Left renal pelvis (tissue), 4 donors: ENCODE data around the gene TOX2. TPM values are rescaled to one million over a fixed set of nuclear protein-coding genes. Genes with fewer than 3 reads are reported as not detected.

Source experiments
- DNase-seq, 4 donors: peaks; one replicate each; pipeline ENCODE4 v3.0.0-alpha.2; 2013; ENCODE audit warnings: low read depth in 4 of 4, low spot score in 3 of 4
- polyA plus RNA-seq, 4 donors: library from polyadenylated mRNA; unstranded; fragments of 120-200 nt; gene quantifications; one replicate each; pipeline ENCODE4 v1.2.1, GENCODE V29; 2013; ENCODE audit not compliant: insufficient read length in 4 of 4

Gene TOX2
- polyA plus RNA-seq, 4 donors: 1.2 to 5.3 (median 4.2) TPM

DNA sequence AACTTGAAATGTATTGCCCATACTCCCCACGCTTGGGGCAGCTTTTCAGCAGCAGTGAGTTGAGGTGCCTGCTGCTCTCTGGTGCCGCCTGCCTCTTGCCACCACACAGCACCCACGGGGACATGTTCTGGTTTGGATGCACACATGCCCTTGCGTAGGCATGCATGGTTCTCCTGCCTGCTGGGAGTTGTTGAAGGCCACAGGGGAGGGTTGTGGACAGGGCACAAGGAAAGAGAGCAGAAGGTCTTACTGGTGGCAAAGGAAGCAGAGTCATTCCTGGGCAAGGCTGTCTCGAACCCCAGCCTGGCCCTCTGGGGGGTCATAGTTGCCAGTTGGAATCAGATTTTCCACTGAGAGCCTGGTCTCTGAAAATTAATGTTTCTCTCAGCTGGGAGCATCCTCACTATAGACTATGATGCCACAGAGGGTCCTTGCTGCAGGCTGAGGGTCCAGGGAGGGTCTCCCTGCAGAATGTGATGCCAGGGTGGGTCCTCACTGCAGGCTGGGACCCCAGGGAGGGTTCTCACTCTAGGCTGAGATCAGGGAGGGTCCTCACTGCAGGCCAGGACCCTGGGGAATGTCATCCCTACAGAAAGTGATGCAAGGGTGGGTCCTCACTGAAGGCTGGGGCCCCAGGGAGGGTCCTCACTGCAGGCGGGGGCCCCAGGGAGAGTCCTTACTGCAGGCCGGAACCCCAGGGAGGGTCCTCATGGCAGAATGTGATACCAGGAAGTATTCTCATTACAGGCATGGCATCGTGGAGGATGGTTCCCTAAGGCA is 59.2 kb downstream of the TOX2 start:
- no peak for DNase-seq

DNA sequence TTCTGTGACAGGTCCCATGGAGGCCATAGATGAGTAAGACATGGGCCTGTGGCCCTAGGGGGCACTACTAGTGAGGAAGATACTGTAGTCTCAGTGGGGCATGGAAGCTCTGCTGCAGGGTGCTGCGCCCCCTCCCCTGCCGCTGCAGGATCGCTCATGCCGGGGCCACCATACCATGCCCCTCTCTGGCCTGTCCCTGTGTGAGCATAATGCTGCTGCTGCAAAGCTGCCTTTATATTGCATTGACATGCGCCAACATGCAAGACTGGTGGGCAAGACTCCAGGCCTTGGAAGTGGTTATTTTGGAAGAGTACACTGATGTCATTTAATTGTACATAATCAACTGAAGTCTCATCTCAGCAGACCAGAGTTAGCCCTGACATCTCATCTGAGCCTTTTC is 60.0 kb downstream of the TOX2 start:
- no peak for DNase-seq

DNA sequence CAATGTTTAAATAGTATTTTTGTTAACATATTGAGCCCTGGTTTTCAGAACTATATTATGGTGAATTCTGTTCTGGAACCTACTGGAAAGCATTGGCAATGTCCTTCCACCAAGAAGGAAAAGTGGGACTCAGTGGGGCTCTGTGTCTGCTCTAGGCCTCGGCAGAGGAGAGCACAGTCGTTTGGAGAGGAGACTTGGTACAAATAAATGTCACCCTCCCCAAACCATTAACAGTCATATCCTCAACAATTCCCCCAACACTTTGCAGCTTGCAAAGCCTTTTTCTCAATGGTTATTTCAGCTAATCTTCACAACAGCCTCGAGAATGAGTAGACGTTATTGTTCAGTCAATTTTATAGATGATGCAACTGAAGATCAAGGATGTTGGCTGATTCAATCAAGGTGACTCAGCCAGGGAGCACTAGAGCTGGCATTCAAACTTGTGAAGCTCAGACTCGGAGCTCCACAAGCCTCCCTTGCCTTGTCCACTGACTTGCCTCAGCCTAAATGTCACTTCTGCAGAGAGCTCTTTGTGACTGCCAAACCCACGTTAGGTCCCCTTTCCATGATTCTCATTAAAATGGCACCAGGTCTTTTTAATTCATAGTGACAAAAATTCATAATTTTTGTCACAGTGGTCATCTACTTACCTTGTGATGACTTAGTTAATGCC is 60.6 kb downstream of the TOX2 start:
- no peak for DNase-seq

DNA sequence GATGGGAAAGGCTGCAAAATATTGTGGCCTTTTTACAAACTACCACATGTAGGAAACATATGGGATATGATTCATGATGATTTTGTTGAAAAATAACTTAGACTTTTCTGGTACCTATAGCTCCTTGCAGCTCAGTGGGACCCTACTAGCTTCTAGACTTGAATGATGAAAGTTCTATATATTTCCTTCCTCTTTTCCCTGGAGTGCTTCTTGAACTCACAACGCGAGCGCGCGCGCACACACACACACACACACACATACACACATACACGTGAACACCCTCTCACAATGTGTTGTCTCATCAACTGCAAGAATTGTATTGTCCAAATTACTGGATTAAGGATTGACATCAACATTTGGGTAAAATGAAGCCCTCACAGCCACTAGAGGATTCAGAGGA is 61.9 kb downstream of the TOX2 start:
- DNase-seq: no peak

DNA sequence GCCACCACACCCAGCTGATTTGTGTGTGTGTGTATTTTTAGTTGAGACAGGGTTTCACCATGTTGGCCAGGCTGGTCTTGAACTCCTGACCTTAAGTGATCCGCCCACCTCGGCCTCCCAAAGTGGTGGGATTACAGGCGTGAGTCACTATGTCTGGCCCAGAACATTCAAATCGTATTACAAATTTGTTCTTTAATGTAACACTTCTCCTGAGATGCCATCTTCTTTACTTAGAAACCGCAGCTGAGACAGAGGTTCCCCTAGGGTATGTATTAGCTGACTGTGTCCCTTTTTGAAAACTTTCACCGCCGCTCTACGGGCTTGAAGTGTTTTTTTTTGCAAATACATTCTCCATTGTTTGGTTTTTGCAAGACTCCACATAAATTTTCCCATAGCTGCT is 62.6 kb downstream of the TOX2 start:
- no peak for DNase-seq

DNA sequence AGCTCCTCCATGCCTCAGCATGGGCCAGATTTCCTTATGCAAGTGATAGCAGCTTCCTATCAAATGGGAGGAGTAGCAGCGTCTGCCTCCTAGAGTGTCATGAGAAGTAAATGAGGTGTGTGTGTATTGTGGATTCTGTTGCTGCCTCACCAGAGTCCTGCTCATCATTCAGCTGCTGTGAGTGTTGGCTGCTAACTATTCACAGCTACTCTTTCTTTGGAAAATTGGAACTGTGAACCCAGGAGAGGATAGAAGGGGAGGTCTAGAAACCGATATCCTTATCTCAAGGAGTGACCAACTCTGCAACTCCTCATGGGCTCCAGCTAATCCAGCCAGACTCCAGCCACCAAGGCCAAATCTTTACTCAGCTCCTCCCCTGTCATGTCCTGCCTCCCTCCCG is 63.3 kb downstream of the TOX2 start:
- DNase-seq: no peak

DNA sequence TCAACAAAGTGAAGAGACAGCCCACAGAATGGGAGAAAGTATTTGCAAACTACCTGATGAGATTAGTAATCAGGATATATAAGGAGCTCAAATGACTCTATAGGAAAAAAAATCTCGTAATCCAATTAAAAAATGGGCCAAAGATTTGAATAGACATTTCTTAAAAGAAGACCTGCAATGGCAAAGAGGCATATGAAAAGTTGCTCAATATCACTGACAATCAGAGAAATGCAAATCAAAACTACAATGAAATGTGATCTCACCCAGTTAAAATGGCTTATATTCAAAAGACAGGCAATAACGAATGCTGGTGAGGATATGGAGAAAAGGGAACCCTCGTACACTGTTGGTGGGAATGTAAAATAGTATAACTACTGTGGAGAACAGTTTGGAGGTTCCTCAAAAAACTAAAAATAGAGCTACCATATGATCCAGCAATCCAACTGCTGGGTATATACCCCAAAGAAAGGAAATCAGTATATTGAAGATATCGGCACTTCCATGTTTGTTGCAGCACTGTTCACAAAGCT is 65.0 kb downstream of the TOX2 start:
- no peak for DNase-seq

DNA sequence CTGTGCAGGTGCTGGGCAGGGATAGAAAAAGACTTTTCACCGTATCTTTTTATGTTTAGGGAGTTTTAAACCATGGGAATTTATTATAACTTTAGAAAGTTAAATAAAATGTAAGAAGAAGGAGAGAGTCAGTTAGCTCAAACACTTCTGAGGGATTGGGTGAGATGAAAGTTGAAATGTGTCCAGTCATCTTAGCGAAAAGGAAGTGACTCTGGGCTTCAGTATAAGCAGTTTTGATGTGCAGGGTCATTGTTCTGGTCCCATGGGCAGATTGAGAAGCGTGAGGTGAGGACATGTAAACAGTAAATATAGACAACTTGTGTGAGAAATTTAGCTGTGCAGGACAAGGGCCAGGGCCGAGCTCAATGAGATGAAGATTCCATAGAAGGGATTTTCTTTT is 66.9 kb downstream of the TOX2 start:
- no peak for DNase-seq

DNA sequence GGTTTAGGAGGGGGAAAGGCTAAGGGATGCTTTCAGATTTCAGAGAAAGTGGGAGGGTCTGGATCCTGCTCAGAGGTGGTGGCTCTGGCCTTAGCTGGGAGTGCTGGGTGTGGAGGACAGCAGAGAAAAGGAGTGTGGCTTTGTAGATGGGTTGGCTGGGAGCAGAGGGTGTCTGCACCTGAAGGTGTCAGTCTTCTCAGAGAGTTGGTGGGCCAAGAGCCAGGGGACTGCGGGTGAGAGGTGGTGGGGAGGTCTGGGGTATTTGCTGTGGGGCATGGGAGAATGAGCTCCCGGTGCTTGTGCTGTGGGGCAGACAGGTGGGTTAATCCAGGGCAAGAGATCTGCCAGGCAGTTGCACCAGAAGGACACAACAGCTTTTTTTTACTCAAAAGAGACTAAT is 67.4 kb downstream of the TOX2 start:
- no peak for DNase-seq

DNA sequence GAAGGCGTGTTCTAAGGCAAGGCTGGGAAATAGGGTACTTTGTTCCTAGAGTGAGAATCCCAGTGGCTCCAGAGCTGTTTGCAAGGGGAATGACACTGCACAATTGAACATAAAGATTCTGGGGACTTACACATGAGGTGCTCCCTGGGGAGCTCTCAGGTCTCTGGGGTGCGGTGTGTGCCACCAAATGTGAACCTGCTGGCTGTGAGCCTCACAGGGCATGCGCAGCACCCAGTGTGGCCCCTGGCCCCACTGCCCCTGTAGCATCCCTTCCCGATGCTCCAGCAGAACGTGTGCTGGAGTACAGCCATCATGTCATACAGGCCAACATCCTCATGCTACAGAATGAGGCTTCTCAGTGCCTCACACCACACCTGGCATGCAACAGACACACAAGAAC is 68.2 kb downstream of the TOX2 start:
- no peak for DNase-seq

DNA sequence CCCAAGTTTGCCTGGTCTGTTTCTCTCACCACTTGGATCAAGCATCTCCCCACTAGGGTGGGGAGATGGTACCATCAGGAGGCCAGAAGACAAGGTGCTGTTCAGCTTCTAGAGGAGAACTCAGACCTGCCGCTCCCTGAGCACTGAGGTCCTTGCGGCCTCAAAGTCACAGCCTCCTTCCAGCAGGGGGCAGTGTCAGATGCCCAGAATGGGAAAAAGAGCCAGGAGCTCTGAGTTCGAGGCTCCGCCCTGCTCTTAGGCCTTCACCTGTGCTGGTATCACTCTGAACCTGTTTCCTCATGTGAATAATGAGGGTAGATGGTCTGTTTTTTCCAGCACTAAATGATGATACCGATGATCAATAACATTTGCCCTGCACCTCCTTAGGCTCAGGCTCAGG is 68.7 kb downstream of the TOX2 start:
- no peak for DNase-seq

DNA sequence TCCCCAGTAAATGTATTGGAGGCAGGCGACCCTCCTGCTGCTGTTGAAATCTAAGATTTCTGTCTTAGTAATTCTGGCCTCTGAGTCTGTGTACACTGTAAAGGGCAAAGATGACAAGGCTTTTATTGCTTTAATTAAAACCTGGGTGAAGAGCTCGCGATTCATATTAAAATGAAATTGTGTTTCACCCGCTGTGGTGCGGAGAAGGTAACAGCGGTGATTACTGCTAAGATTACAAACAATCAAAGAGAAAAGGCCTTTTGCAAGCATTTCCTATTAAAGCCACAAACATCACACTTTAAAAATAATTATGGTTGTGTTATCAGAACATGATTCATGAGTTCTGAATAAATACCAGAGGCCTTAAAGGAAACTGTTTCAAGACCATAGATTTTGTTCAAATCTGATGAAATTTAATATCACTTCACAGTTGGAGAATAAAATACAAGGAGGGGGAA is 69.3 kb downstream of the TOX2 start:
- DNase-seq: no peak

DNA sequence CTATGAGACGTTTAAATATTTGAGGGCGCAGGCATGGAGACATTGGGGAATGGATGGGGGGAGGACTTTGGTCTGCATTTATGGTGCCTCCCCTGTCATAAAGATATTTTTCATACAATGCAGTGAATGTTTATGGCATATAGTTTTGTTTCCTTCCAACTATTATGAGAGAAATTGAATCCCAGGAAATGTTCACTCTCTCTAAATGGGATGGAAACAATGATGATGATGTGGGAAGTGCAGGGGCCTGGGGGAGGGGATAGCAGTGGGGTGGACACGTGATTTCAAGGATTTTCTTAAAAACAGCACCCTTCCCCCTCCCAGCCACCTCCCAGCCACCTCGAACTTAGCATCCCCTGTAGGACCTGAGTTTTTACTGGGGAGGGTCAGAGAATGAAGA is 69.9 kb downstream of the TOX2 start:
- no peak for DNase-seq

DNA sequence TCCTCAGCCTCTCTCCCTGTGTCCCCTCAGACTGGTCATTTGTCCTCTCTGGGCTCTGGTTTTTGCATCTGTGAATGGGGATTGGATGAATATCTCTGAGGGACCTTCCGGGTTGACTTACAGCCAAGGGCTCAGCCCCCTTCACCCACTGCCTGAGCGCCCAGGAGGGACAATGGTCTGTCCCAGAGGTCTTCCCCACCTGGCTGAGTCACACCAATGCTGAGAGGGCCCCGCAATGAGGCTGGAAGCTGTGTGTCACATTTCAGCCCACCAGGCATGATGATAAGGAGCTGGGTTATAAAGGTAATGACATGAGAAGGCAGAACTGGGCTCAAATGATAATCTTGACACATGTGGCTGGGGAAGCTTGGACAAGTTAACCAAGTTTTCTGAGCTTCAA is 70.5 kb downstream of the TOX2 start:
- DNase-seq: no peak

DNA sequence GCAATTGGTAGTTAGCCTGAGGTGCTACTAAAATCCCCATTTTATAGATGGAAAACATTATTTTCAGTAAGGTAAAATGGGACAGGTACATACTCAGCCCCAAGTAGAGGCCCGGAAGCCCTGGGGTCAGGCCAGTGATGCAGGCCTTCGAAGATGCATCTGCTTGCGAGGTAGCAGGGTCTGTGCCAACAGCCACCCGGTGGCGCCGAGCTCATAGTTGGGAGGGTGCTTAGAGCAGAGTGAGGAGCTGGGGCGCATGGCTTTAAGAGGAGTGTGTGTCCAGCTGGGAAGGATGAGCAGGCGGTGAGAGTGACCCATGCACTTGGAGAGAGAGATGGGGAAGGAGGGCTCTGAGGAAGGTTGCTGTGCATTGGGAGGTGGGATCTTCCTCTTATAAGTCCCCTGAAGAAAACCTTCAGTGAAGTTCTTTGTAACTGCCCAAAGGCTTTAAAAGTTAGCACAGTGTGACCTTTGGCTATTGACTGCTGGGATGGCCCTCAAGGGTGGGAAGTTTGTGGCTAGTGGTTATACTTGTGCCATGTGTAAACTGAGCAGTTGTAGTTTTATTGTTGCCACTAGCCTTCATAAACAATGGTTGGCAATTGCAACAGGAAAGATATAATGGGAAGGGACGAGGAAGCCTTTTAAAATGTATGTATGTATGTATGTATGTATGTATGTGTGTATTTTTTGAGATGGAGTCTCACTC is 71.1 kb downstream of the TOX2 start:
- DNase-seq: no peak

DNA sequence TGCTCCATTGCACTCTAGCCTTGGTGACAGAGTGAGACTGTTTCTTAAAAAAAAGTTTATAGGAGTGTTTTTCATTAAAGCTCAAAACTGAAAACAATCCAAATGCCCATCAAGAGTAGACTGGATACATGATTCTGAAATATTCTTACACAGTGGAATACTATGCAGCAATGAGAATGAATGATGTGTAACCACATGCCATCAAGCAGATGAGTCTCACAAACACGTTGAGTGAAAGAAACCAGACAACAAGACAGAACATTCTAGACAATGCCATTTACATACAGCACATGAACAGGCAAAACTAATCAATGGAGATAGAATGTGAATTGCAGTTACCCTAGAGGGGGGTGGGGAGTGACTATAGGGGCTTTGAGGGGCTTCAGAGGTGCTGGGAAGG is 72.4 kb downstream of the TOX2 start:
- DNase-seq: no peak

DNA sequence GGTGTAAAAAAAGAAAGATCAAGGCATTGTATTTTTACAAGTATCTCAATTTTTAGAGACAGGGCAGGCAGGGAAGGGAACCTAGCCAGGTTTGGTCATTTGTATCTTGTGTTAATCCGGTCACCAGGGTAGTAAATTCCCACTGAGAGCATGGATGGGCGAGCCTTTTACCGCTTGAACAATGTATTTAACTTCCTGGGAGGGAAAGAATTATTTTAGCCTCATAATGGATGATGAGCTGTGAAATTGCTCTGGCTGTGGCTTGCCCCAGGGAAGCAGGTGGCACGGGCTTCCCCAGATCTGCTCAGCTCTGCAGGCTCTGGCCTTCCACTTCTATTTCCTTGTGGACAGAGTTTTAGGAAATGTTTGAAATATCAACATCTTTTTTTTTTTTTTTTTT is 72.9 kb downstream of the TOX2 start:
- DNase-seq: peak in 1 of 4 donors; percentile 24

DNA sequence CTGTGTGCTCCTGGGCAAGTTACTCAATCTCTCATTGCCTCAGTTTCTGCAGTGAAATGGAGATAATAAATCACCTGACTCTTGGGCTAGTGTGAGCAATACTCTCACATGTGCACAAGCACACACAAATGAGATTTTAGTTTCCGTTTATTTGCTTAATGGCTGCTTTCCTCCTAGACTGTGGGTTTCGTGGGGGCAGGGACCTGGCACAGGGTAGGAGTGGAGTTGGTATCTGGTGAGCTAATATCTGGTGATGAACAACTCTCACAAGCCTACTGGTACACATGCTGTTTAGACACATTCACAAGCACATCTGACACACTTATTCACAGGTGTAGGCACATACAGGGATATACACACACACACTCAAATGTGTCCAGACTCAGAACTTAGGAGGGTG is 73.8 kb downstream of the TOX2 start:
- no peak for DNase-seq

DNA sequence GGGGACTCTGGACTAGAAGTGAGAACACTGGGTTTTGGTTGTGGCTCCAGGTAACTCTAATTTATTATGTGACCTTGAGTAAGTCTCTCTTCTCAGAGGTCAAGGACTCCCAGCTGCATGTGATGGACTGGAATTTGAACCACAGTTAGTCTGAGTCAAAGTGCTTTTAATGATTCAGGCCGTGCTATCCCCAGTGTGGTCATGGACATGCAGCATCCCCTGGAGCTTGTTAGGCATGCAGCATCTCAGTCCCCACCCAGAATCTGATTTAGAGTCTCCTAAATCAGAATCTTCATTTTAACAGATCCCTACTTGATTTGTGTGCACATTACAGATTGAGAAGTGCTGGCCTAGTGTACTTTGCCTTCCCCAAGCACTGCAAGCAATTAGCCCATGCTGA is 74.2 kb downstream of the TOX2 start:
- no peak for DNase-seq

DNA sequence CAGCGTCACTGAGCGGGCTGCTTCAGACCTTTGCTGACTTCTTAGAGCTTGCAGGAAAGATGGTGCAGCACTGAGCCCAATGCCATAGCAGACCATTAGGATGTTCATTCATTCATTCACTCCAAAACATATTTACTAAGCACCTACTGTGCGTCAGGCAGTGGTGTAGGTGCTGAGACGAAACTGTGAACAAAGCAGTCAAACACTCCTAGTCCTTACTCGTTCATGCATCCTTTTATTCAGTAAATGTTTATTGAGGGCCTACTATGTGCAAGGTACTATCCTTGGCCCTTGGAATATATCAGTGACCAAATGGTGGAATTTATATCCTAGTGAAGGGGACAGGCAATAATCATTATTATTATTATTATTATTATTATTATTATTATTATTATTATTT is 76.6 kb downstream of the TOX2 start:
- DNase-seq: no peak

DNA sequence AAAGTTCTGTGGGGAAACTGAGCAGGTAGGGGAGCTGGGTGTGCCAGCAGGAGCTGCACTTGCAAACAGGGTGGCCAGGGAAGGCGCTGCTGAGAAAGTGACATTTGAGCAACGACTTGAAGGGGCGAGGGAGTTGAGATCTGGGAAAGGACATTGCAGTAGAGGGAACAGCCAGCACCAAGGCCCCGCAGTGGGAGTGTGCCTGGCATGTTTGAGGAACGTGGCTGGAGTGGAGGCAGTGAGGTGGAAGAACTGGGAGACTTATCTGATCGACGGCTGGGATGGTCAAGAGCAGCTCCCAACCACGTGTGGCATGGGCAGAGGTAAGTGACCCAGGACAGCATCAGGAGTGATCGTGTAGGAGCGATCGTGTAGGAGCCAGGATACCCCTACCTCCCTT is 77.3 kb downstream of the TOX2 start:
- DNase-seq: no peak

DNA sequence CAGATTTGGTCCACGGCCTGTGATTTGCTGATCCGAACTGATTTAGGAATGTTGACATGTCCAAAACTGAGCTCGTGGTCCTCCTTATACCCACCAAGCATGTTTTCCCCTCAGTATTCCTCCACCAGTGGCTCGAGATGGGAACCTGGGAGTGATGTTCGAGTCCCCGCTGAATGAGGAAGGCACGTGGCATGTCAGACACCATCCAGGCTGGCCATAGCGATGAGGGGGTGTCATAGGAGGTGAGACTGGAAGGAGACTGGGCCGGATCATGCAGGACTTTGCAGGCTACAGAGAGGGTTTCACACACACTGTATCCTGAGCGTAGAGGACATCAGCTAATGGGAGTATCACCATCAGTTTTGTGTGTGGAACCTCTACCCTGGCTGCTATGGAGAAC is 78.2 kb downstream of the TOX2 start:
- no peak for DNase-seq
